Liver (tissue), 9 donors: Measurements from ENCODE around the gene KRTAP9-9. TPM values are rescaled to one million over a fixed set of nuclear protein-coding genes. Genes with fewer than 3 reads are reported as not detected.

Experiments used
- DNase-seq: peaks from one replicate; pipeline ENCODE4 v3.0.0-alpha.2; 2017; ENCODE audit warnings: low spot score
- H3K27ac ChIP-seq, 2 donors: one replicate each; pipeline ENCODE4 v1.7.0; 2013; ENCODE audit warnings: inconsistent platforms in 2 of 2, low read length in 2 of 2, control low read depth in 1 of 2, low read depth in 1 of 2, mild to moderate bottlenecking in 1 of 2
- H3K27me3 ChIP-seq, 4 donors: one replicate each; pipeline versions ENCODE4 v1.6.1 to v1.7.0; 2013; ENCODE audit warnings: low read length in 3 of 4, inconsistent platforms in 1 of 4, mild to moderate bottlenecking in 1 of 4, moderate library complexity in 1 of 4; ENCODE audit not compliant: control insufficient read depth in 4 of 4, insufficient read depth in 4 of 4
- H3K36me3 ChIP-seq, 4 donors: one replicate each; pipeline versions ENCODE4 v1.6.1 to v1.7.0; 2013; ENCODE audit warnings: low read length in 3 of 4, mild to moderate bottlenecking in 3 of 4, low read depth in 1 of 4, moderate library complexity in 1 of 4; ENCODE audit not compliant: control insufficient read depth in 4 of 4, insufficient read depth in 3 of 4
- H3K4me1 ChIP-seq, 4 donors: one replicate each; pipeline versions ENCODE4 v1.6.1 to v1.7.0; 2013; ENCODE audit warnings: low read length in 3 of 4, mild to moderate bottlenecking in 3 of 4, moderate library complexity in 1 of 4; ENCODE audit not compliant: control insufficient read depth in 4 of 4, insufficient read depth in 4 of 4
- H3K4me3 ChIP-seq, 3 donors: one replicate each; pipeline versions ENCODE4 v1.6.1 to v1.7.0; 2013; ENCODE audit warnings: low read length in 3 of 3, control low read depth in 1 of 3, low read depth in 1 of 3, mild to moderate bottlenecking in 1 of 3
- H3K9ac ChIP-seq, 2 donors: one replicate each; pipeline ENCODE4 v1.7.0; 2013; ENCODE audit warnings: low read length in 2 of 2, mild to moderate bottlenecking in 2 of 2, moderate library complexity in 2 of 2, control low read depth in 1 of 2, low read depth in 1 of 2
- H3K9me3 ChIP-seq, 4 donors: one replicate each; pipeline versions ENCODE4 v1.6.1 to v1.7.0; 2013; ENCODE audit warnings: low read length in 3 of 4; ENCODE audit not compliant: control insufficient read depth in 4 of 4
- ATF3 ChIP-seq: IDR thresholded peaks from 2 replicates; pipeline ENCODE4 v1.6.1; 2016; ENCODE audit warnings: antibody characterized with exemption
- CTCF ChIP-seq: fragments of 150-350 bp; IDR thresholded peaks from 2 replicates; pipeline ENCODE4 v1.5.1; 2017; ENCODE audit warnings: improper control_type of control experiment, low read depth, low read length; ENCODE audit not compliant: missing input control
- EGR1 ChIP-seq, 2 donors: IDR thresholded peaks; 2 replicates each; pipeline ENCODE4 v1.6.1; 2016 to 2018; ENCODE audit warnings: antibody characterized with exemption in 2 of 2, low read depth in 2 of 2
- FOXA1 ChIP-seq: IDR thresholded peaks from 2 replicates; pipeline ENCODE4 v1.6.1; 2016; ENCODE audit warnings: antibody characterized with exemption
- FOXA2 ChIP-seq: IDR thresholded peaks from 2 replicates; pipeline ENCODE4 v1.6.1; 2016; ENCODE audit warnings: antibody characterized with exemption
- GABPA ChIP-seq, 2 donors: IDR thresholded peaks in 1 of 2; conservative IDR thresholded peaks in 1 of 2; 2 replicates each; pipeline ENCODE4 v1.6.1; 2016; ENCODE audit warnings: antibody characterized with exemption in 2 of 2, mild to moderate bottlenecking in 1 of 2, moderate library complexity in 1 of 2
- HNF4A ChIP-seq, 2 donors: conservative IDR thresholded peaks; 2 replicates each; pipeline ENCODE4 v1.6.1; 2016; ENCODE audit warnings: antibody characterized with exemption in 2 of 2, mild to moderate bottlenecking in 2 of 2
- HNF4G ChIP-seq: IDR thresholded peaks from 2 replicates; pipeline ENCODE4 v1.6.1; 2016; ENCODE audit warnings: antibody characterized with exemption
- JUND ChIP-seq, 2 donors: IDR thresholded peaks; 2 replicates each; pipeline ENCODE4 v1.6.1; 2016; ENCODE audit warnings: antibody characterized with exemption in 2 of 2
- REST ChIP-seq: IDR thresholded peaks from 2 replicates; pipeline ENCODE4 v1.6.1; 2016; ENCODE audit warnings: antibody characterized with exemption, mild to moderate bottlenecking
- RXRA ChIP-seq, 2 donors: IDR thresholded peaks; 2 replicates each; pipeline ENCODE4 v1.6.1; 2017 to 2018; ENCODE audit warnings: antibody characterized with exemption in 2 of 2, mild to moderate bottlenecking in 1 of 2
- SP1 ChIP-seq: IDR thresholded peaks from 2 replicates; pipeline ENCODE4 v1.6.1; 2018; ENCODE audit warnings: antibody characterized with exemption, mild to moderate bottlenecking
- TAF1 ChIP-seq: conservative IDR thresholded peaks from 2 replicates; pipeline ENCODE4 v1.6.1; 2016; ENCODE audit warnings: antibody characterized with exemption, mild to moderate bottlenecking
- YY1 ChIP-seq: IDR thresholded peaks from 2 replicates; pipeline ENCODE4 v1.6.1; 2016; ENCODE audit warnings: antibody characterized with exemption, mild to moderate bottlenecking
- WGBS: extraction: QIAGEN DNeasy Blood & Tissue Kit; methylation state at CpG from one replicate; pipeline ENCODE4 v1.1.7; 2013; 5-methylcytosine and 5-hydroxymethylcytosine counted together
- polyA plus RNA-seq, 2 donors: library from polyadenylated mRNA; stranded (reverse) in 1 of 2; unstranded in 1 of 2; fragments of 200-250 nt in 1 of 2; fragments of >200 nt in 1 of 2; fragmentation: Nextera tagmentation in 1 of 2; extraction: Ambion mirVana in 1 of 2; gene quantifications; one replicate each; pipeline versions ENCODE4 v1.2.1 to v1.2.3, GENCODE V29; 2013 to 2015
- total RNA-seq, 2 donors: library from RNA; depleted of rRNA; stranded (reverse); fragments of >200 nt; gene quantifications; one replicate each; pipeline ENCODE4 v1.2.3, GENCODE V29; 2014
- TF ChIP-seq, protein P1 (sequence below): IDR thresholded peaks from 2 replicates; pipeline ENCODE4 v1.6.1; 2016; ENCODE audit warnings: antibody characterized with exemption
- TF ChIP-seq, protein P2 (sequence below): IDR thresholded peaks from 2 replicates; pipeline ENCODE4 v1.6.1; 2016; ENCODE audit warnings: antibody characterized with exemption
- donor health status: healthy.
- donor health status: healthy.
- donor health status: healthy.
- donor health status: healthy.
- donor health status: healthy.

Gene KRTAP9-9
- total and polyA plus RNA-seq, 4 donors, result not detected

GRCh38 chr17:41301204-41301790, 46.1 kb downstream of the KRTAP9-9 start:
- Histone ChIP-seq H3K4me1 (no peaks in the 10 kb centered on the region), H3K9me3 (no peaks in the 10 kb centered on the region), H3K27ac (no peak overlapping the region), H3K9ac (no peak overlapping the region), H3K36me3 (no peaks in the 10 kb centered on the region), H3K4me3 (no peak overlapping the region), H3K27me3 (no peaks in the 10 kb centered on the region)
- no peak for TF ChIP-seq HNF4A (conservative IDR thresholded peaks at IDR 0.05)
- TF ChIP-seq YY1, result no peak
- TF ChIP-seq, protein P1, sequence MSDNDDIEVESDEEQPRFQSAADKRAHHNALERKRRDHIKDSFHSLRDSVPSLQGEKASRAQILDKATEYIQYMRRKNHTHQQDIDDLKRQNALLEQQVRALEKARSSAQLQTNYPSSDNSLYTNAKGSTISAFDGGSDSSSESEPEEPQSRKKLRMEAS, result no peak
- no peak for TF ChIP-seq FOXA2
- TF ChIP-seq ATF3, result no peak
- TF ChIP-seq FOXA1, result no peak
- TF ChIP-seq CTCF, result no peak
- no peak for TF ChIP-seq RXRA (IDR thresholded peaks at IDR 0.05)
- TF ChIP-seq HNF4G, result no peak
- no peak for TF ChIP-seq JUND (IDR thresholded peaks at IDR 0.05)
- TF ChIP-seq REST, result no peak
- TF ChIP-seq TAF1, result no peak
- TF ChIP-seq, protein P2, sequence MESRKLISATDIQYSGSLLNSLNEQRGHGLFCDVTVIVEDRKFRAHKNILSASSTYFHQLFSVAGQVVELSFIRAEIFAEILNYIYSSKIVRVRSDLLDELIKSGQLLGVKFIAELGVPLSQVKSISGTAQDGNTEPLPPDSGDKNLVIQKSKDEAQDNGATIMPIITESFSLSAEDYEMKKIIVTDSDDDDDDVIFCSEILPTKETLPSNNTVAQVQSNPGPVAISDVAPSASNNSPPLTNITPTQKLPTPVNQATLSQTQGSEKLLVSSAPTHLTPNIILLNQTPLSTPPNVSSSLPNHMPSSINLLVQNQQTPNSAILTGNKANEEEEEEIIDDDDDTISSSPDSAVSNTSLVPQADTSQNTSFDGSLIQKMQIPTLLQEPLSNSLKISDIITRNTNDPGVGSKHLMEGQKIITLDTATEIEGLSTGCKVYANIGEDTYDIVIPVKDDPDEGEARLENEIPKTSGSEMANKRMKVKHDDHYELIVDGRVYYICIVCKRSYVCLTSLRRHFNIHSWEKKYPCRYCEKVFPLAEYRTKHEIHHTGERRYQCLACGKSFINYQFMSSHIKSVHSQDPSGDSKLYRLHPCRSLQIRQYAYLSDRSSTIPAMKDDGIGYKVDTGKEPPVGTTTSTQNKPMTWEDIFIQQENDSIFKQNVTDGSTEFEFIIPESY, result no peak
- TF ChIP-seq SP1, result no peak
- no peak for TF ChIP-seq EGR1 (IDR thresholded peaks at IDR 0.05; ENCODE audit: low read depth in 2 of 2)
- no peak for TF ChIP-seq GABPA (IDR thresholded peaks at IDR 0.05 in 1 of 2, conservative IDR thresholded peaks at IDR 0.05 in 1 of 2)
- 61% methylated on average over 5 of the region's 5 CpGs for WGBS
- DNase-seq, result no peak
